A673 (cell line): ENCODE measurements around the gene LRP1. TPM values are rescaled to one million over a fixed set of nuclear protein-coding genes. Genes with fewer than 3 reads are reported as not detected.
A peak's percentile ranks its signal among the peaks of the same experiment; 100 is the strongest.

Experiments
- Bru-seq: library from RNA; stranded (reverse); fragments of 400-500 nt; gene quantifications from one replicate; lab custom pipeline; 2021; lab: Mats Ljungman, UMichigan
- BruChase-seq, 2 experiments: library from RNA; stranded (reverse); fragments of 400-500 nt; gene quantifications; one replicate each; lab custom pipeline; 2021; lab: Mats Ljungman, UMichigan
- BruUV-seq: library from RNA; stranded (reverse); fragments of 400-500 nt; replicated peaks from 2 replicates; lab custom pipeline; 2021; lab: Mats Ljungman, UMichigan
- CTCF ChIA-PET: fragments of 300-600 bp; sonication (Branson Sonifier 250); formaldehyde crosslinking; loops from one replicate; lab custom pipeline; 2022; ENCODE audit warnings: antibody characterized with exemption; lab: Charles Lee
- POLR2A ChIA-PET: fragments of 300-600 bp; sonication (Branson Sonifier 250); formaldehyde crosslinking; loops from one replicate; lab custom pipeline; 2022; ENCODE audit warnings: antibody characterized with exemption; ENCODE audit not compliant: low non-redundant PET; lab: Charles Lee
- DNase-seq: peaks from one replicate; pipeline ENCODE4 v3.0.0-alpha.2; 2015; ENCODE audit warnings: low spot score
- H3K27ac ChIP-seq: fragments of 200-600 bp; sonication (generic); 2 replicates; pipeline ENCODE4 v1.5.1; 2016; ENCODE audit warnings: mixed run types, low read depth, mild to moderate bottlenecking, mixed read lengths, antibody characterized with exemption, low read length; ENCODE audit not compliant: poor library complexity, severe bottlenecking
- H3K27me3 ChIP-seq: fragments of 200-600 bp; sonication (generic); replicated peaks from 2 replicates; pipeline ENCODE4 v1.6.1; 2017; ENCODE audit warnings: mixed run types, low read depth, mild to moderate bottlenecking, mixed read lengths, antibody characterized with exemption, low read length; ENCODE audit not compliant: insufficient read depth, poor library complexity
- H3K36me3 ChIP-seq: fragments of 200-600 bp; sonication (generic); 2 replicates; pipeline ENCODE4 v1.6.1; 2016; ENCODE audit warnings: mixed run types, mild to moderate bottlenecking, mixed read lengths, antibody characterized with exemption, low read length; ENCODE audit not compliant: insufficient read depth, poor library complexity, severe bottlenecking
- H3K4me1 ChIP-seq: fragments of 200-600 bp; sonication (generic); 2 replicates; pipeline ENCODE4 v1.6.1; 2017; ENCODE audit warnings: mixed run types, mild to moderate bottlenecking, mixed read lengths, antibody characterized with exemption, low read length; ENCODE audit not compliant: insufficient read depth, poor library complexity, severe bottlenecking
- H3K4me3 ChIP-seq: fragments of 200-600 bp; sonication (generic); 2 replicates; pipeline ENCODE4 v1.5.1; 2016; ENCODE audit warnings: low read depth, mixed run types, mild to moderate bottlenecking, mixed read lengths, low read length; ENCODE audit not compliant: poor library complexity, severe bottlenecking
- H3K9me3 ChIP-seq: fragments of 200-600 bp; sonication (generic); 2 replicates; pipeline ENCODE4 v1.6.1; 2016; ENCODE audit warnings: mixed run types, low read depth, mild to moderate bottlenecking, mixed read lengths, antibody characterized with exemption, low read length; ENCODE audit not compliant: poor library complexity, severe bottlenecking
- EZH2 ChIP-seq: fragments of 200-600 bp; sonication (generic); IDR thresholded peaks from 2 replicates; pipeline ENCODE4 v1.6.1; 2017; ENCODE audit warnings: borderline replicate concordance, low read depth, mild to moderate bottlenecking, mixed read lengths, antibody characterized with exemption, low read length; ENCODE audit not compliant: poor library complexity, severe bottlenecking
- intact Hi-C: fragments of 100-400 bp; cut with micrococcal nuclease; formaldehyde crosslinking; loops from one replicate; pipeline ENCODE4 v1.10.0; 2022; ENCODE audit not compliant: unreplicated experiment
- long read RNA-seq: library from polyadenylated mRNA; stranded (forward); transcript quantifications from one replicate; pipeline ENCODE4 v2.0.0, GENCODE V29; 2022
- total RNA-seq: library from RNA; stranded (reverse); gene quantifications from 2 replicates; pipeline ENCODE4 v1.2.3, GENCODE V29; 2021
- TF ChIP-seq, protein P1 (sequence below): fragments of 300-800, 200-600 bp; sonication (generic); conservative IDR thresholded peaks from 2 replicates; pipeline ENCODE4 v1.5.1; 2017; ENCODE audit warnings: low read depth, mild to moderate bottlenecking, antibody characterized with exemption, low read length, moderate library complexity, mixed read lengths

Gene LRP1
- 31.0 and 43.6 TPM in 2 replicates for total RNA-seq
- percentile 45 among the genes with signal in this experiment for Bru-seq, nascent RNA
- percentile 53 among the genes with signal in this experiment for BruChase-seq, experiment 1, labeled RNA remaining after a 2-hour chase
- BruChase-seq, experiment 2, labeled RNA remaining after a 6-hour chase = percentile 59 among the genes with signal in this experiment
- long read RNA-seq, partial matches to known transcripts = 21 of 27 reads
- long read RNA-seq, other reads (novel, unspliced or antisense) = 6 of 27 reads

DNA sequence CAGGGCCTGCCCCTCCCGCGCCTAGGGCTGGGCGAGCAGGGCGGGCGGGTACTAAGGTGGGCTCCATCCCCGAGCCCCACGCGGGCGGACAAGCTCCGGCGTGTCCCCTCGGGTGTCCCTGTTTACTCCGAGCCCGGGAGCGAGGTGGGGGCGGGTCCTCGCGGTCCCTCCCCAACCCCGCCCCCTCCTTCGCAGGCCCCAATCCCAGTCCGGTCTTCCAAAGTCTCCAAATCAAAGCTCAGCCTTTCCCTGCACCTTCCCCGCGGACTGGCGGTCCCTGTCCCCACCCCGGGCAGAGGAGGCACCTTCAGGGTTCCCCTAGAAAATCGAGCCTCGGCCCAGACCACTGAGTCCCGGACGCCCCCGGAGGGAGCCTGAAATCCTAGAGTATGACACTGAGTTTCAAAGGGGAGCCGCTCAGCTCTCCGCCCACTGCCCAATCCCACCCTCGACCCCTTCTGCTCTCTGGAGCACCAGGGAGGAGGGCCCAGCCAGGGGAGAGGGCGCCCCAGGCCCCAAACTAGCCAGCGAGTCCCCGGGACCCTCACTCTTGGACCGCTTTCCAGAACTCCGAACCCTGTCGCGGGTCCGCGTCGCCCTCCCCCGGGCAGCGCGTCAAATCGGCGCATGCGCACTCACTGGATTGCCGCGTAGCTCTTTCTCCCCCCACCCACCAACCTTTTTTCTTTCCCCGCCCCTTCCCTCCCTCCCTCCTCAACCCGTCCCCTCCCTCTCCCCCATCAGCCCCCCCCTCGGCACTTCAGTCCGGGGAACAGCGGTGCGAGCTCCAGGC lies at the start of gene LRP1:
Gene LRP1, plus strand, starts transcription at position 758 of the 793 bp plus-strand sequence. CDS start 482 bp downstream, outside the sequence.
- TF ChIP-seq, protein P1, sequence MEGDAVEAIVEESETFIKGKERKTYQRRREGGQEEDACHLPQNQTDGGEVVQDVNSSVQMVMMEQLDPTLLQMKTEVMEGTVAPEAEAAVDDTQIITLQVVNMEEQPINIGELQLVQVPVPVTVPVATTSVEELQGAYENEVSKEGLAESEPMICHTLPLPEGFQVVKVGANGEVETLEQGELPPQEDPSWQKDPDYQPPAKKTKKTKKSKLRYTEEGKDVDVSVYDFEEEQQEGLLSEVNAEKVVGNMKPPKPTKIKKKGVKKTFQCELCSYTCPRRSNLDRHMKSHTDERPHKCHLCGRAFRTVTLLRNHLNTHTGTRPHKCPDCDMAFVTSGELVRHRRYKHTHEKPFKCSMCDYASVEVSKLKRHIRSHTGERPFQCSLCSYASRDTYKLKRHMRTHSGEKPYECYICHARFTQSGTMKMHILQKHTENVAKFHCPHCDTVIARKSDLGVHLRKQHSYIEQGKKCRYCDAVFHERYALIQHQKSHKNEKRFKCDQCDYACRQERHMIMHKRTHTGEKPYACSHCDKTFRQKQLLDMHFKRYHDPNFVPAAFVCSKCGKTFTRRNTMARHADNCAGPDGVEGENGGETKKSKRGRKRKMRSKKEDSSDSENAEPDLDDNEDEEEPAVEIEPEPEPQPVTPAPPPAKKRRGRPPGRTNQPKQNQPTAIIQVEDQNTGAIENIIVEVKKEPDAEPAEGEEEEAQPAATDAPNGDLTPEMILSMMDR = no peak
- no peak for TF ChIP-seq EZH2
- Histone ChIP-seq H3K27ac (peak within 1 kb of the TSS; percentile 92), H3K4me1 (peaks cover 14% of the 10 kb centered on the region), H3K27me3 (no peaks in the 10 kb centered on the region), H3K9me3 (no peaks in the 10 kb centered on the region), H3K4me3 (peak within 1 kb of the TSS; percentile 92), H3K36me3 (no peaks in the 10 kb centered on the region)
- ChIA-PET POLR2A (interaction anchor here (0.6 to 1.1 kb wide), 5 partner anchors 16 to 392 kb away, joined by 3 to 5 read pairs (median 4); partner anchors contain the start of gene DDIT3), CTCF (interaction anchor here (0.5 to 1.4 kb wide), 16 partner anchors 9 to 465 kb away, joined by 3 to 17 read pairs (median 4); partner anchors contain the start of gene STAT6)
- intact Hi-C loops = loop anchor here (5.0 kb wide), 1 partner anchor 114 kb away; no protein-coding TSS in a partner anchor
- DNase-seq = peak; percentile 85
- BruUV-seq = no TSS peak

DNA sequence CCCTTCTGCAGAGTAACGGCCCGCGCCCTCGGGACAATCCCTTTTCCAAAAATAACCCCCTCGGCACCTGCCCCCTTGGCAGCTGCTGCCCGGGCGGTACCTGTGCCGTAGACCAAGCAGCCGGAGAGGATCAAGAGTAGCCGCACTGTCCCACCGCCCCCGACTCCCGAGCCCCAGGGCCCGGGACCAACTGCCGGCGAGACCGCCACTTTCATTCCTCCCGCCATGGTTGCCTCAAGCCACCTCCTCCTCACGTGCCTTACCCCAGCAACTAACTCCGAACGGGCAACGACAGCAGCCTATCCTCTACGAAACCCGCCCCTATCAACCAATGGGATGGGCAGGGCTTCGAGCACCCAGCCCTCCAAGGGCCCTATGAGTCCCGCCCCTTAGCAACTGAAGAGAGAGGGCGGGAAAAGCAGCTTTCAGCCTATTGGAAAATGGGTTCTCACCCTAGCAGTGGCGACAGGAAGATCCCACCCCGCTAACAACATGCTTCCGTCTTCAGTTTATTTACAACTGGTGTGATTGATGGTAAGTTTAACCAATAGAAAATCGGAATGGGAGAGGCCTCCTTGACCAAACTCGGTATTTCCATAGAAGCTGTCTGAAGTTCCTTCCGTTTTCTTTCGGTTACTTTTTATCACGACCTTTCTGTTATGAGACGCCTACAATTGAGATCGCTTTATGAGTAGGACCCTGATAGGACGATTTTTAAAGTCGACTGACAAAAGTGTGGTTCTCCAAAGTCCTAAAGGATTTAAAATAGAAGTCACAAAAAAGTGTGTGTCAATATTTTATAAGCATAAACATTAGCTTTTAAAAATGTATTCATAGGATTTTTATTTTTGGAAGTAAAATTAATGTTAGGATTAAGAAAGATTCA lies 49.5 kb upstream of the LRP1 start, which contains the start of gene NEMP1:
Gene NEMP1, minus strand, starts transcription at position 273 of the 886 bp plus-strand sequence. Its CDS starts 46 bp downstream, at position 227.
- POLR2A ChIA-PET = interaction anchor here (0.6 to 1.2 kb wide), 2 partner anchors 9 to 469 kb away, joined by 3 to 11 read pairs; no protein-coding TSS in a partner anchor
- Histone ChIP-seq H3K9me3 (no peaks in the 10 kb centered on the region), H3K4me3 (peak within 1 kb of the TSS; percentile 84), H3K27me3 (no peaks in the 10 kb centered on the region), H3K36me3 (peaks cover 8% of the 10 kb centered on the region), H3K27ac (peak within 1 kb of the TSS; percentile 96), H3K4me1 (peaks cover 5% of the 10 kb centered on the region)
- intact Hi-C loops = loop anchor here (1.0 kb wide), 1 partner anchor 9 kb away; no protein-coding TSS in a partner anchor
- no TSS peak for BruUV-seq
- DNase-seq = peak; percentile 100
- CTCF ChIA-PET = interaction anchor here (0.5 to 1.6 kb wide), 7 partner anchors 9 to 229 kb away, joined by 3 to 10 read pairs (median 6); no protein-coding TSS in a partner anchor
- TF ChIP-seq, protein P1 = no peak
- TF ChIP-seq EZH2 = no peak
